H54 (cell line): ENCODE data around the gene MAPK7.
A peak's percentile ranks its signal among the peaks of the same experiment; 100 is the strongest.

Experiments
- DNase-seq: peaks from one replicate; pipeline ENCODE4 v3.0.0; 2011; ENCODE audit warnings: low spot score, mixed read lengths; ENCODE audit not compliant: insufficient read length
- FAIRE-seq: peaks from 3 replicates; lab custom pipeline; 2011; peaks lifted over from hg19 to GRCh38; lab: Jason Lieb, UNC
- POLR2A ChIP-seq: IDR thresholded peaks from 2 replicates; pipeline ENCODE4 v1.6.1; 2011; ENCODE audit warnings: low read depth, mild to moderate bottlenecking, low read length

The MAPK7 gene

DNA sequence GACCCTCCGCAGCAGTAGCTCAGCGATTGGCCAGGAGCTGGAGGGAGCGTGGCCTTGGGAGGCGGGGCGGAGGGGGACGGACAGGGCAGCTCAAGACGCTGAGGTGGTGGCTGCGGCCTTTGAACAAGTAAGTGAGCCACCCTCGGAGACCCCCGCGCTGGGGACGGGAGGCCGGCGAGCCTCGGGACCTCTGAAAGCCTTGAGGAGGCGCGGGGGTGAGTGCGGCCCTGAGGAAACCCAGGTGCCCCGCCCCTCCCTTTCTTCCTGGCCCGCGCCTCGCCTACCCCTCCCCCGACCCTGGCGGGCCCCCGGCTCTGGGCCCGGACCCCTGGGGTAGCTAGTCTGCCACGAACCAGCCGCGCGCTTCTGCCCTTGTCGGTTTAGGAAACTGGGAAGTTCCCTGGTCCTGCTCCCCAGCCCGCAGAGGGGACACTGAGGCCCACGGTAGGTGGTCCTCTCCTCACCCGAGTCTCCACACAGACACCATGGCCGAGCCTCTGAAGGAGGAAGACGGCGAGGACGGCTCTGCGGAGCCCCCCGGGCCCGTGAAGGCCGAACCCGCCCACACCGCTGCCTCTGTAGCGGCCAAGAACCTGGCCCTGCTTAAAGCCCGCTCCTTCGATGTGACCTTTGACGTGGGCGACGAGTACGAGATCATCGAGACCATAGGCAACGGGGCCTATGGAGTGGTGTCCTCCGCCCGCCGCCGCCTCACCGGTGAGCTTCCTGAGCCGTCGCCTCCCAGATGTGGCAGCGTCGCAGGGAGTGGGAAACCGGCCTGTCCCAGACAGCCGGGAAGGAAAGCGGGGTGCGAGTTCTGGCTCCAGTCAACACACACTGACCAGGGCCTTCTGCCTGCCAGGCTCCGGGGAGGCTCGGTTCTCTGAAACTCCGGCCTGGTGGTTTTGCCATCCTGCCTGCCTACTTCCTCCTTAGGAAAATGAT is at the start of gene MAPK7:
TSS of gene MAPK7 (plus strand) at position 83 of the 945 bp plus-strand sequence. CDS start at position 486, 403 bp downstream.
- DNase-seq = no peak
- no peak for FAIRE-seq
- TF ChIP-seq POLR2A = 0 out of 2 replicates have a peak, but pooled peaks have one; percentile 4

DNA sequence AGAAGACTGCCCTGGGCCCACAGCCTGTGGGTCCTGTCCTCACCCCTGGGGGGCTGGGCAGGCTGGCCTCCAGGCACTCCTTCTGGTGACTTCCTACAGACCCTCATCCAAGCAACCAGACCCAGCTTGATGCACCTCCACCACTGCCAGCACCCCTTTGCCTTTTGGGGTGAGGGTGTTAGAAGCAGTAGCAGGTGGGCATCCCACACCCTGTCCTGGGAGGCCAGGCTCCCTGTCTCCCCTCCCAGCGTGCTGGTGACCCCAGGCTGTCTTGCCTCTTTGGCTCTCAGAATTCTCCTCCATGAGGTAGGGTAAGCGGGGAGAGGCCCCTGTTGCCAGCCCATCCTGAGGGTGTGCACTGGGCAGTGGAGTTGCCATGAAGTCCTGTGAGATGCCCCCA is 49.2 kb upstream of the MAPK7 start:
- FAIRE-seq = no peak
- TF ChIP-seq POLR2A = no peak

DNA sequence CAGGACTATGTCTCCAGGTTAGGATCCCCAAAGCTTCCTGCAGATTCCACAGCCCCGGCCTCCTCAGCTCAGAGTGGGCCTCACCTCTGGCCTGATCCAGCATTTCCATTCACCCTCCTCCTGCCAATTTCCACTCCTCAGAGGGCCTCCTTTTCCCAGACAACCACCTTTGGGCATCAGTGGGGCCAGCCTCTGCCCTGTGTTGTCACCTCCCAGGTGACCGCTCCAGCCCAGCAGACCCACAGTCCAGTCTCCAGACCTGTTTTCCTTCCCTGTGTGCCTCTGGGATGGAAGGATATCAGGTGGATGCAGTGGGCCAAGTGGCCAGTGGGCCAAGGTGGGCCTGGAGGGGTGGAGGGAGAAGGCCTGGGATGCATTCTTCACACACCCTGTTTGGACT is 48.5 kb upstream of the MAPK7 start:
- no peak for TF ChIP-seq POLR2A
- no peak for FAIRE-seq
- DNase-seq = no peak

More for the DNA sequence above, 49.2 kb upstream of the MAPK7 start:
- DNase-seq = no peak

DNA sequence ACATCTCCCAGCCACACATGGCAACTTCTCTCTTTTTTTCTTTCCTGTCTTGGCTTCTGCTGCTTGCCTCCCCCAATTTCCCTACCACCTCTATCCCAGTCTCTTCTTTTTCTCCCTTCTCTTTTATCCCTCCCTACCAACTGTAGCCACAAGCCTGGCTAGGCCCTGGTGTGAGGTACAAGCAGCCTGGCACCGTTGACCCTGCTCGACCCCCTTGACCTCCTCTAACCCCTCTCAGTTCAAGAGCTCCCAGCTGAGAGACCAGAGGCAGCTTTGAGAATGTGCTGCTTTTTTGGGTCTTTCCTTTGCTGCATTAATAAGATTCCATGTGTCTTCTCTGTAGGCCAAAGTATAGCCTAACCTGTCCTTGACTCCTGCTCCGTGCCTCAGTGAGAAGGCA is 48.0 kb upstream of the MAPK7 start:
- DNase-seq (no peak), FAIRE-seq (no peak)
- TF ChIP-seq POLR2A = no peak

DNA sequence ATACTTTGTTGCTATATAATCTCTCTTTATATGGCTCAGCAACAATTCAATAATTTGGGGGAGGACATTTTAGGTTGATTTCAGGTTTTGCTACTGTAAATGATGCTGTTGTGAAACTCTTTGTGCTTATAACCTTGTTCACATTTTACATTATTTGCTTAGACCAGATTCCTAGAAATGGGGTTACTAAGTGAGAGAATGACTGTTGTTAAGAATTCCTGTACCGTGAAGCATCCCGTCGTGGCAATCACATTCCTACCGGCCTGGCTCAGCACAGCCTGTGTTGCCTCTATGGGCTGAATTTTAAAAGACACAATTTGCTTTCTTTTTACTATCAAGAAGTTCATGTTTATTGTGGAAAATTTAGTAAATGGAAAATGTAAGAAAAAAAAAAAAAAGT is 47.2 kb upstream of the MAPK7 start:
- peak; percentile 82 for DNase-seq
- no peak for TF ChIP-seq POLR2A
- peak; percentile 60 for FAIRE-seq

DNA sequence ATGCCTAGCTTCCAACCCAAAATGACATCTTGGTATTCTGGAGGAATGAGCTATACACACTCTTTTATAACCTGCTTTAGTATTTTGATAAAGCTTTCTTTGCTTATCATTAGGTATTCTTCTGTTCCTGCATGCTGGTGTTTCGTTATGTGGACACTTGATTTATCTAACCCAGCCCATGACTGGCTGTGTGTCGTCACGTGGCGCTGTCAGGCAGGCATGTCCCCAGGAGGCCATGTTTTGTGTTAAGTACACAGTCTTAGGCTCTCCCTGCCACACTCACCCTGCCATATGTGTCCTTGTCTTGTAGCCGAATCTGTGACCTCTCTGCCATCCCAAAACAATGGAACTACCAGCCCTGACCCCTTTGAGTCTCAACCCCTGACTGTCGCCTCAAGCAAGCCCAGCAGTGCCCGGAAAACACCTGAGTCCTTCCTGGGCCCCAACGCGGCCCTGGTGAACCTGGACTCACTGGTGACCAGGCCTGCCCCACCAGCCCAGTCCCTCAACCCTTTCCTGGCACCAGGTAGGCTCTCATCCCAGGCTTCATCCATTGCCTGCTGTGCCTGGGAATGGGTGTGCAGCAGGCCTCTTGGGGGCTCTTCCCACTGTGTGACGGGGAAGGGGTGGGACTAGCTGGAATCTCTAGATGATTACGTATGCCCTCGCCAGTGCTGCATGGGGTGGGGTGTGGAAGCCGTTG is 46.6 kb upstream of the MAPK7 start:
- FAIRE-seq (no peak), DNase-seq (no peak)
- TF ChIP-seq POLR2A = no peak

DNA sequence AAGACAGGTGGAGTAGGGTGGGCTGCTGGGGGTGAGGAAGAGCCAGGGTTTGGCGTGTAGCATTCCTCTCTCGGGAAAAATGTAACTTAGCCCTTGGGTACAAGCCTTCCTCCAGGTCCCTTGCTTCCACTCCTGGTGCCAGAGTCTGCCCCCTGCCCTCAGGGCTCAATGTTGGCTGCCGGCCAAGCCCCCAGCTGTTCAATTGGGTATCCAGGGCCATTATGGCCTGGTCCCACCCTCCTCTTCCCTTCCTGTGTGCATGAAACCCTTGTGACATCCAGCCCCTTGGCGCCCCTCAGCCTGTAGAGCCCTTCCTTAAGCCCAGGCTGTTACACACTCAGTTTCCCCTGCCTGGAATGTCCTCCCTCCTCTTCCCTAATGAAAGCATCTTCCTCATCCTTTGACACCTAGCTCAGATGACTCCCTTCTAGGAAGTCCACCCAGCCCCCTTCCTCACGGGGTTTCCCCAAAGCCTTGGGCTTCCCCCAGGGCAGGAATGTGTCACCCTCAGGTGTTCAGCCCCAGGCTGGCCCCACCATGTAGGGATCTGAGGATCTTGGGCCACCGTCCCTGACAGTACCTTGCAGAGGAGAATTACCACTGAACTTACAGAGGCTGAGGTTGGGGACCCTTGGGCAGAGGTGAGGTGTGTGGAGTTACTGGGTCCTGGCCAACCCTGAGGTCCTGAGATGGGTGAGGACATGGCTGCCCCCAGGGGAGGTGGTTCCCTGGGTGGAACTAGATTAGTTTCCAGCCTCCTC is 45.7 kb upstream of the MAPK7 start:
- no peak for TF ChIP-seq POLR2A
- no peak for FAIRE-seq

DNA sequence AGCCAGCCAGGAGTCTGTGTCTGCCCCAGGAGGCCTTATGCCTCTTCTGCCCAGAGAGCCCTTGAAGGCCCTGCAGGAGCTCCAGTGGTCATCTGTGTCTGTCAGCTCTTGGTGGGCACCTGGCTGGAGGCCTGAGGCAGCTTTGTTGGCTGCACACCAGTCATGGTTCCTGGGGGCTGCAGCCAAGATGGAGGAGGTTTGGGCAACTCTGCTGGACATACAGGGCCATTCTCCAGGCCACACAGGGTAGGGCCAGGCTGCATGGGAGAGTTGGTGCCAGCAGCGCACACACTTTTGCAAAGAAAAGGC is 45.2 kb upstream of the MAPK7 start:
- no peak for TF ChIP-seq POLR2A
- no peak for DNase-seq
- FAIRE-seq = no peak

More for the DNA sequence above, 45.7 kb upstream of the MAPK7 start:
- DNase-seq = no peak

DNA sequence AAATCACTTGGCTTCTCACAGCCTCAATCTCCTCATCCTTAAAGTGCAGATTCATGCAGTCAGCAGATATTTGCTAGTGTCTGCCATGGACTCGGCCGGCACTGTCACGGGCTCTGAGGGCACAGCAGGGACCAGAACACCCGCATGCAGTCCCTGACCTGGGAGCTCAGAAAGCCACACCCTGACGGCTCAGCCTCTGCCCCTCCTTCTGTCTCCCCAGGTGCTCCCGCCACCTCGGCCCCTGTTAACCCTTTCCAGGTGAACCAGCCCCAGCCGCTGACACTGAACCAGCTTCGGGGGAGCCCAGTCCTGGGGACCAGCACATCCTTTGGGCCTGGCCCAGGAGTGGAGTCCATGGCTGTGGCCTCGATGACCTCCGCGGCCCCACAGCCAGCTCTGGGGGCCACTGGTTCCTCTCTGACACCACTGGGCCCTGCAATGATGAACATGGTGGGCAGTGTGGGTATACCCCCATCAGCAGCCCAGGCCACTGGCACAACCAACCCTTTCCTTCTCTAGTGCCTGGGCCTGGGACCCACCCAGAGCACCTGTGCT is 44.5 kb upstream of the MAPK7 start:
- no peak for DNase-seq
- TF ChIP-seq POLR2A = no peak
- FAIRE-seq = no peak

DNA sequence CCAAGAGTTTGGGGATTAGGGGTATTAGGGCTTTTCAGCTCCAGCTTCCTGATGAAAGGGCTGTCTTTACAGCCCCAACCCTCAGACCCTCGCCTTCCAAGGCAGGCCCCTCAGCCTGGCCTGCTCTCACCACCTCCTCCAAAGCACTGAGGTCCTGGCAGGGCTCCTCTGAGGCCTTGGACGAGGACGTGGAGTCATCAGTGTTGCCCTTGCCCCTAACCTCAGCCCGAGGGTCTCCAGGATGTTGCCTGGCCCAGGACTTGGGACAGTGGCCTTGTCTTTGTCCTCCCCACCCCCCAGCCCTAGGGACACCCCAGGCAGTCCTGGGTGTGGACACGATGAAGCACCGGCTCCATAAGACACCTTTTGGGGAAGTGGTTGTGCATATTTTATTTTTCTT is 44.0 kb upstream of the MAPK7 start:
- no peak for TF ChIP-seq POLR2A
- DNase-seq = no peak
- no peak for FAIRE-seq

DNA sequence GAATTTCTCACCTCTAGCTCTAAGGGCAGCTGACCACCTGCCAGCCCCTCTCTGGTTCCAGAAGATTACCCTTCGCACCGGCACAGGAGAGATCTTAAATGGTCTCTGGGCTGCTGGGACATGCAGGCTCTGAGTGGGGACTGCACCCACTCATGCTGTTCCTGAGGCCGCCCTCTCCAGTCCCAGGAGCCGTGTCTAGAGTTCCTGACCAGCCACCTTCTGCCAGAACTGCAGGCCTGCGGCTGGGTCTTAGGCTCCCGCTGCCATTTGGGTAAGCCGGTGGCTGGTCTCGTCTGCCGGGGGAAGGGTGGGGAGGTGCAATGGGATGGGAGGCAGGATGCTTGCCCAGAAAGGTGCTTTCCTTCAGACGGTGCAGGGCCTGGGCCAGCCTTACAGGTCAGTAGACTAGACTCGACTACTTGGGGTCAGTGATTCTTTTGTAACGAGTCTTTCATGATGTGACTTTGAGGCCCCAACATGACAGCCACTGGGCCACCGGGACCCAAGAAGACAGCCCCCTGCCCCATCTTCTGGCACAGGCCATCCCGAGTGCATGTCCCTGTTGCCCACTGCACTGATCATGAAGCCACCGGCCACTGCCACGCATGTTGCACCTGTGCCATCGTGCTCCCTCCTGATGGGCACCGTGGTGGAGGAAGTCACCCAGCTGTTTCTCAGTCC is 42.2 kb upstream of the MAPK7 start:
- FAIRE-seq (no peak), DNase-seq (no peak)
- no peak for TF ChIP-seq POLR2A

DNA sequence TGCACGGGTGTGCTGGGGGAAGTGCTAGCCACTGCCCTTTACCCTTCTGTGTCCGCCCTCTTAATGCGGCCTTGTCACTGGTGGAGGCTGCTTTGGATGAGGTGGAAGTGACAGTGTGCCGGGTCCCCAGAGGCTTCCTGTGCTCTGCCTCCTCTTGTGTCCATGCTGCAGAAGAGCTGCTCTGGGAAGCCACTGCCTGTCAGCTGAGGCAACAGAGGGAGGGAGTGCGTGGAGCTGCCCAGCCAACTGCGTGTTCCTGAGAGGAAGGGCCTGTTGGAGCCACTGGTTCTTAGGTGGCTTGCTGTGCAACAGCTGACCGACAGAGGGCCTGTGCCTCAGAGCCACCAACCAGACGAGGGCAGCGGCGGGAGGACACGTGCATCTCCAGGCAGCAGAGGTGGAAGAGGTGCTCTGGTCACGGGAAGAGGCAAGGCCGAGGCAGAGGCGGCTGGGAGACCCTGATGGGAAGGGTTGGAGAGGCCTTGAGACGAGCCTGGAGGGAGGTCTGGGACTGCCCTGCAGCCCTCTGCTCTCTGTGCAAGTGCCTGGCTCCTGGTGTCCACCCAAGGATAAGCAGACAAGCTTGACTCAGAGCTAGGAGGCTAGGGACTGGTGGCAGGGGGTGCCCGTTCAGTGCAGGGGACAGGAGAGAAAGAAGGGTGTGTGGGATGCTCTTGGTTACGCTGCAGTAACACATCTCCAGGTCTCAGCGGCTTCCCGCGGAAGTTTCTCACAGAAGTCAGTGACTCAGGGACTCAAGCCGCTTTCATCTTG is 41.2 kb upstream of the MAPK7 start:
- FAIRE-seq (no peak), DNase-seq (no peak)
- no peak for TF ChIP-seq POLR2A
